Neural cell (in vitro differentiated cells): ENCODE results near the gene TUB. TPM values are rescaled to one million over a fixed set of nuclear protein-coding genes. Genes with fewer than 3 reads are reported as not detected.

Source experiments
- H2AFZ ChIP-seq: fragments of 200-600, 300-800 bp; sonication (generic), shearing (Covaris generic); 2 replicates; pipeline ENCODE4 v1.6.0; 2014; ENCODE audit warnings: low read depth, mild to moderate bottlenecking, antibody characterized with exemption, low read length, moderate library complexity
- H3F3A ChIP-seq: fragments of 200-600 bp; shearing (Covaris generic); 2 replicates; pipeline ENCODE4 v1.6.1; 2016; ENCODE audit warnings: mild to moderate bottlenecking, moderate library complexity, mixed read lengths, antibody characterized with exemption, low read length; ENCODE audit not compliant: insufficient read depth, poor library complexity, severe bottlenecking
- H3K27ac ChIP-seq: fragments of 200-600, 300-800 bp; sonication (generic), shearing (Covaris generic); 2 replicates; pipeline ENCODE4 v1.5.1; 2014; ENCODE audit warnings: mild to moderate bottlenecking, low read length, moderate library complexity
- H3K27me3 ChIP-seq: fragments of 300-800, 200-600 bp; sonication (generic), shearing (Covaris generic); 2 replicates; pipeline ENCODE4 v1.6.0; 2014; ENCODE audit warnings: mild to moderate bottlenecking, low read depth, low read length, moderate library complexity; ENCODE audit not compliant: insufficient read depth
- H3K36me3 ChIP-seq: fragments of 300-800, 200-600 bp; sonication (generic), shearing (Covaris generic); 2 replicates; pipeline ENCODE4 v1.5.1; 2014; ENCODE audit warnings: mild to moderate bottlenecking, antibody characterized with exemption, low read length, moderate library complexity; ENCODE audit not compliant: insufficient read depth
- H3K4me2 ChIP-seq: fragments of 300-800, 200-600 bp; sonication (generic), shearing (Covaris generic); 2 replicates; pipeline ENCODE4 v1.6.0; 2014; ENCODE audit warnings: mild to moderate bottlenecking, low read length
- H3K4me3 ChIP-seq: fragments of 300-800, 200-600 bp; sonication (generic), shearing (Covaris generic); 2 replicates; pipeline ENCODE4 v1.5.1; 2014; ENCODE audit warnings: mild to moderate bottlenecking, low read length, moderate library complexity
- H3K79me2 ChIP-seq: fragments of 200-600 bp; shearing (Covaris generic); replicated peaks from 2 replicates; pipeline ENCODE4 v1.6.0; 2014; ENCODE audit warnings: mild to moderate bottlenecking, low read length, moderate library complexity; ENCODE audit not compliant: insufficient read depth
- H3K9ac ChIP-seq: fragments of 300-800, 200-600 bp; sonication (generic), shearing (Covaris generic); 2 replicates; pipeline ENCODE4 v1.6.1; 2016; ENCODE audit warnings: mild to moderate bottlenecking, low read length, mixed read lengths
- H3K9me2 ChIP-seq: fragments of 200-600 bp; shearing (Covaris generic); 2 replicates; pipeline ENCODE4 v1.6.1; 2016; ENCODE audit warnings: mild to moderate bottlenecking, low read length, mixed read lengths; ENCODE audit not compliant: insufficient read depth
- H3K9me3 ChIP-seq: fragments of 200-600, 300-800 bp; sonication (generic), shearing (Covaris generic); 2 replicates; pipeline ENCODE4 v1.6.1; 2016; ENCODE audit warnings: mild to moderate bottlenecking, mixed run types, low read length, moderate library complexity, mixed read lengths
- H4K20me1 ChIP-seq: fragments of 200-600 bp; shearing (Covaris generic); 2 replicates; pipeline ENCODE4 v1.6.1; 2016; ENCODE audit warnings: mild to moderate bottlenecking, mixed run types; ENCODE audit not compliant: insufficient read depth
- EP300 ChIP-seq: fragments of 450-650 bp; conservative IDR thresholded peaks from 2 replicates; pipeline ENCODE4 v1.6.1; 2014; ENCODE audit warnings: antibody characterized with exemption, mild to moderate bottlenecking, moderate library complexity; ENCODE audit not compliant: poor library complexity, severe bottlenecking
- EZH2 ChIP-seq: fragments of 200-600, 300-800 bp; shearing (Covaris generic), sonication (generic); IDR thresholded peaks from 2 replicates; pipeline ENCODE4 v1.6.1; 2014; ENCODE audit warnings: antibody characterized with exemption, low read length, borderline replicate concordance, mild to moderate bottlenecking; ENCODE audit not compliant: insufficient read depth, poor library complexity, severe bottlenecking
- MXI1 ChIP-seq: fragments of 450-650 bp; conservative IDR thresholded peaks from 2 replicates; pipeline ENCODE4 v1.6.1; 2014; ENCODE audit warnings: antibody characterized with exemption, mild to moderate bottlenecking; ENCODE audit not compliant: poor library complexity, severe bottlenecking
- POLR2AphosphoS5 ChIP-seq: IDR thresholded peaks from 2 replicates; pipeline ENCODE4 v1.6.1; 2012
- RAD21 ChIP-seq: fragments of 450-650 bp; conservative IDR thresholded peaks from 2 replicates; pipeline ENCODE4 v1.6.1; 2014; ENCODE audit warnings: antibody characterized with exemption, mild to moderate bottlenecking, moderate library complexity
- REST ChIP-seq: IDR thresholded peaks from 2 replicates; pipeline ENCODE4 v1.6.1; 2012; ENCODE audit warnings: borderline replicate concordance
- SMC3 ChIP-seq: fragments of 450-650 bp; conservative IDR thresholded peaks from 2 replicates; pipeline ENCODE4 v1.6.1; 2014; ENCODE audit warnings: antibody characterized with exemption, mild to moderate bottlenecking, moderate library complexity; ENCODE audit not compliant: poor library complexity
- TAF1 ChIP-seq: IDR thresholded peaks from 2 replicates; pipeline ENCODE4 v1.6.1; 2012; ENCODE audit warnings: low read depth
- polyA minus RNA-seq: library from RNA; depleted of rRNA, polyadenylated mRNA; stranded (reverse); fragments of >200 nt; gene quantifications from 2 replicates; pipeline ENCODE4 v1.2.3, GENCODE V29; 2014
- polyA plus RNA-seq: library from polyadenylated mRNA; depleted of rRNA; stranded (reverse); fragments of >200 nt; gene quantifications from 2 replicates; pipeline ENCODE4 v1.2.3, GENCODE V29; 2014
- TF ChIP-seq, protein P1 (sequence below): fragments of 450-650 bp; IDR thresholded peaks from 2 replicates; pipeline ENCODE4 v1.5.1; 2014; ENCODE audit warnings: antibody characterized with exemption, mild to moderate bottlenecking, moderate library complexity; ENCODE audit not compliant: poor library complexity, severe bottlenecking

Gene TUB, protein sequence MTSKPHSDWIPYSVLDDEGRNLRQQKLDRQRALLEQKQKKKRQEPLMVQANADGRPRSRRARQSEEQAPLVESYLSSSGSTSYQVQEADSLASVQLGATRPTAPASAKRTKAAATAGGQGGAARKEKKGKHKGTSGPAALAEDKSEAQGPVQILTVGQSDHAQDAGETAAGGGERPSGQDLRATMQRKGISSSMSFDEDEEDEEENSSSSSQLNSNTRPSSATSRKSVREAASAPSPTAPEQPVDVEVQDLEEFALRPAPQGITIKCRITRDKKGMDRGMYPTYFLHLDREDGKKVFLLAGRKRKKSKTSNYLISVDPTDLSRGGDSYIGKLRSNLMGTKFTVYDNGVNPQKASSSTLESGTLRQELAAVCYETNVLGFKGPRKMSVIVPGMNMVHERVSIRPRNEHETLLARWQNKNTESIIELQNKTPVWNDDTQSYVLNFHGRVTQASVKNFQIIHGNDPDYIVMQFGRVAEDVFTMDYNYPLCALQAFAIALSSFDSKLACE
- polyA plus RNA-seq (125 and 130 TPM in 2 replicates), polyA minus RNA-seq (180 and 187 TPM in 2 replicates)

DNA sequence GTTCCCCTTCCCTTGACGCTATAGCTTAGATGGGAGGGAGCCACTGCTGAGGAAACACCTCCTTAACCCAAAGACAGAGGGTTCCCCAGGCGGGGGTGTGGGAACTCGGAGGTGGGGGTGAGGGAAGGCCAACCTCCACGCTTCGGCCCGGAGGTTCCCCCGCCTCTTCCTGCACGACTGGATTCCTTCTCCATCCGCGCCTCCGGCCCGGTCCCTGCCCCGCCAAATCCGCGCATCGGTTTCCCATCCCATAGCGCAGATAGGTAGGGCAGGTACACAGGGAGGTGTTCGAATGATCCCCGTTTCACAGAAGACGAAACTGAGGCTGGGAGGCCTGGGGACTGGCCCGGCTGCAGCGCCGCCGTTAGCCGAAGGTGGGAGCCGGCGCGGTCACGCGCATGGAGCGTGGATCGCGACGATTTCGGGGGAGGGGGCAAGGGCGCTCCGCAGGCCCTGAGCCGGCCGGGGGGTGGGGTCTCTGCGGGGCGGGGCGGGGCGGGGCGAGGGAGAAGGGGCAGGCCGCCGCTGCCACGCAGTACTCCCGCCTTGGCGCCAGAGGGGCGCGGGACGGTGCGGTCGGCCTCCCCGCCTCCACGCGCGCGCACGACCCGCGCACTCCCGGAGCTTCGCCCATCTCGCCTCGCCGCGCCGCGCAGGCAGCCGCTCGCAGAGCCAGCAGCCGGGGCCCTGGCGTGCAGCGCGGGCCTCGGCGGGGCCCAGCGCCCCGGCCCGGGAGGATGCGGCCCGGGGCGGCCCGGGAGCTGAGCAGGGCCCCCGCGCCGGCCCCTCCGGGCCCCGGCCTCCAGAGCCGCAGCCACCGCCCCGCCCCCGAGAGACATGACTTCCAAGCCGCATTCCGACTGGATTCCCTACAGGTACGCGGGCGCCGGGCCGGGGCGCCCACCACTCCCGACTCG, at the start of gene TUB:
TSS of gene TUB (plus strand) at position 538 of the 917 bp plus-strand sequence. CDS start at position 838, 300 bp downstream.
- peak within 1 kb of the TSS; percentile 91 for H3K4me2 ChIP-seq
- H2AFZ ChIP-seq, result peak within 1 kb of the TSS; percentile 3
- H3K27me3 ChIP-seq, result no peaks in the 10 kb centered on the region
- H3K9me2 ChIP-seq, result no peaks in the 10 kb centered on the region
- H3F3A ChIP-seq, result peaks cover 3% of the 10 kb centered on the region
- H3K36me3 ChIP-seq, result no peaks in the 10 kb centered on the region
- peak within 1 kb of the TSS; percentile 88 for H3K4me3 ChIP-seq
- peak within 1 kb of the TSS; percentile 91 for H3K27ac ChIP-seq
- H3K9ac ChIP-seq, result peak within 1 kb of the TSS; percentile 84
- no peaks in the 10 kb centered on the region for H4K20me1 ChIP-seq
- TF ChIP-seq, protein P1, sequence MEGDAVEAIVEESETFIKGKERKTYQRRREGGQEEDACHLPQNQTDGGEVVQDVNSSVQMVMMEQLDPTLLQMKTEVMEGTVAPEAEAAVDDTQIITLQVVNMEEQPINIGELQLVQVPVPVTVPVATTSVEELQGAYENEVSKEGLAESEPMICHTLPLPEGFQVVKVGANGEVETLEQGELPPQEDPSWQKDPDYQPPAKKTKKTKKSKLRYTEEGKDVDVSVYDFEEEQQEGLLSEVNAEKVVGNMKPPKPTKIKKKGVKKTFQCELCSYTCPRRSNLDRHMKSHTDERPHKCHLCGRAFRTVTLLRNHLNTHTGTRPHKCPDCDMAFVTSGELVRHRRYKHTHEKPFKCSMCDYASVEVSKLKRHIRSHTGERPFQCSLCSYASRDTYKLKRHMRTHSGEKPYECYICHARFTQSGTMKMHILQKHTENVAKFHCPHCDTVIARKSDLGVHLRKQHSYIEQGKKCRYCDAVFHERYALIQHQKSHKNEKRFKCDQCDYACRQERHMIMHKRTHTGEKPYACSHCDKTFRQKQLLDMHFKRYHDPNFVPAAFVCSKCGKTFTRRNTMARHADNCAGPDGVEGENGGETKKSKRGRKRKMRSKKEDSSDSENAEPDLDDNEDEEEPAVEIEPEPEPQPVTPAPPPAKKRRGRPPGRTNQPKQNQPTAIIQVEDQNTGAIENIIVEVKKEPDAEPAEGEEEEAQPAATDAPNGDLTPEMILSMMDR, result no peak
- peak; percentile 58 for TF ChIP-seq POLR2AphosphoS5
- peaks cover 33% of the 10 kb centered on the region for H3K79me2 ChIP-seq
- no peaks in the 10 kb centered on the region for H3K9me3 ChIP-seq

- Histone ChIP-seq H2AFZ (no peak overlapping the region), H3K27ac (no peak overlapping the region), H4K20me1 (no peaks in the 10 kb centered on the region), H3K79me2 (no peaks in the 10 kb centered on the region), H3F3A (no peaks in the 10 kb centered on the region), H3K36me3 (no peaks in the 10 kb centered on the region), H3K9me2 (no peaks in the 10 kb centered on the region), H3K9me3 (no peaks in the 10 kb centered on the region), H3K4me3 (no peak overlapping the region), H3K4me2 (no peak overlapping the region), H3K9ac (no peak overlapping the region), H3K27me3 (no peaks in the 10 kb centered on the region)
- TF ChIP-seq EZH2 (no peak), REST (no peak), MXI1 (no peak), POLR2AphosphoS5 (no peak), RAD21 (no peak), TAF1 (no peak), EP300 (no peak), SMC3 (no peak)
- TF ChIP-seq, protein P1, result no peak
Measured at GRCh38 chr11:8031248-8032115, 49.5 kb upstream of the TUB start.
